Stimulated activated CD4-positive, alpha-beta T cell treated with anti-CD3 and anti-CD28 coated beads, Interleukin-4, amount 100 ng/mL, for 4 hours (primary cell): ENCODE measurements around the gene SAXO1.
A peak's percentile ranks its signal among the peaks of the same experiment; 100 is the strongest.
"Not testable (repeated sequence)": the region's sequence is repeated elsewhere in the genome, so short reads cannot be mapped to it uniquely, and the experiment has no call there.

Source experiments
- DNase-seq, 2 experiments: peaks; one replicate each; pipeline ENCODE4 v3.0.0-alpha.2; 2020

Gene SAXO1

GRCh38 chr9:19033015-19033414 lies at the start of gene SAXO1:
Gene SAXO1, minus strand, starts transcription at chr9:19033209. Its CDS starts 301 bp downstream, at chr9:19032908.
- no peak for DNase-seq

GRCh38 chr9:19074836-19075235 lies 41.8 kb upstream of the SAXO1 start:
- no peak for DNase-seq

GRCh38 chr9:19074229-19074628 lies 41.2 kb upstream of the SAXO1 start:
- DNase-seq, result no peak

- no peak for DNase-seq
Observed at GRCh38 chr9:19057033-19057432, 24.0 kb upstream of the SAXO1 start.

- no peak for DNase-seq
Observed at GRCh38 chr9:19050637-19051591, 17.9 kb upstream of the SAXO1 start.

GRCh38 chr9:19049917-19050636 lies 17.1 kb upstream of the SAXO1 start:
- no peak for DNase-seq

GRCh38 chr9:19048966-19049916 lies 16.2 kb upstream of the SAXO1 start, which contains the start of gene RRAGA:
Gene RRAGA, plus strand, starts transcription at chr9:19049427. Its CDS starts 233 bp downstream, at chr9:19049660.
- DNase-seq, result peak; percentile 89 to 90

GRCh38 chr9:19036611-19037010 lies 3.6 kb upstream of the SAXO1 start:
- no peak for DNase-seq

- no peak for DNase-seq
Observed at GRCh38 chr9:19032406-19032805, 603 bp downstream of the SAXO1 start.

GRCh38 chr9:19030899-19031298 lies 2.1 kb downstream of the SAXO1 start:
- DNase-seq, result no peak

GRCh38 chr9:19028835-19029451 lies 4.1 kb downstream of the SAXO1 start:
- no peak for DNase-seq

- no peak for DNase-seq
Observed at GRCh38 chr9:19027825-19028224, 5.2 kb downstream of the SAXO1 start.

- DNase-seq, result no peak
Observed at GRCh38 chr9:19026375-19026774, 6.6 kb downstream of the SAXO1 start.

GRCh38 chr9:19023078-19023477 lies 9.9 kb downstream of the SAXO1 start:
- DNase-seq, result no peak

GRCh38 chr9:19022206-19022605 lies 10.8 kb downstream of the SAXO1 start:
- DNase-seq, result no peak

- DNase-seq, result not testable (repeated sequence)
Observed at GRCh38 chr9:19021649-19022048, 11.4 kb downstream of the SAXO1 start.

- DNase-seq, result no peak
Observed at GRCh38 chr9:19020886-19021455, 12.0 kb downstream of the SAXO1 start.

- no peak for DNase-seq
Observed at GRCh38 chr9:19018201-19018600, 14.8 kb downstream of the SAXO1 start.

GRCh38 chr9:19009391-19009965 lies 23.5 kb downstream of the SAXO1 start:
- DNase-seq, result no peak

- no peak for DNase-seq
Observed at GRCh38 chr9:19000133-19000532, 32.9 kb downstream of the SAXO1 start.

GRCh38 chr9:18999173-18999785 lies 33.7 kb downstream of the SAXO1 start:
- DNase-seq, result no peak
